ENCODE measurements around the gene FOXN3.
A peak's percentile ranks its signal among the peaks of the same experiment; 100 is the strongest.
"Not testable (repeated sequence)": the region's sequence is repeated elsewhere in the genome, so short reads cannot be mapped to it uniquely, and the experiment has no call there.

FOXN3 gene

DNA sequence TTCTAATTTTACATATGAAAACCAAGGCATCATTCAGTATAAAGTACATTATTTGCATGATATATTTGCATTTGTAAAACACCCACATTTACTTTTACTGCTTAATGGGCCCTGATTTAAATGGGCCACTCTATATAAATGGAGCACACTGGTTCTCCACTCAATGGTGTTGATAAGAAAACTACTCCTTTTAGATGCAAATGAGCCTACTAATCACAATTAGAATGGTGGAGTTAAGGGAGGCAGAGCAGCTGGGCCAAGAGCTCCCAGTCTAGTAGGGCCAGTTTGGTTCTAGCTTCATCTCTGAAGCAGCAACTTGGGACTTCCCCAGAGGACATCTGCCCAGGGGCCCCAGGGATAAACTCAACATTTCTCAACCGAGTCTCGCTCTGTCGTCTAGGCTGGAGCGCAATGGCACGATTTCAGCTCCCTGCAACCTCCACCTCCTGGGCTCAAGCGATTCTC, 120.7 kb downstream of the FOXN3 start:
- no peak for DNase-seq

DNA sequence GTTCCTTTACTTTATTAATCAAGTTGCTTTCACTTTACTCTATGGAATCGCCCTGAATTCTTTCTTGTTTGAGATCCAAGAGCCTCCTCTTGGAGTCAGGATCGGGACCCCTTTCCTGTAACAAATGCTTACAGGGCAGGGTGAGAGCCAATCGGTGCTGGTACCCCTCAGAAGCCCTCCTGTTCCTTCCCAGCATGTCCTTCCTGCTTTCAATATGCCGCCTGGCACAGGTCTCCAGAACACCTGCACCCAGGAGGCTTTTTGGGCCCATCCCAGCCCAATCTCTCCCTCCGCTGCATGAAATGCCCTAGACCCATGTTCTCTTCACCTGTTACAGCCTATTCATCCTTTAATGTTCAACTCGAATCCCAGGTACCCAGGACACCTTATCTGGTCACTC, 122.2 kb downstream of the FOXN3 start:
- no peak for DNase-seq

- not testable (repeated sequence) for DNase-seq
Observed at GRCh38 chr14:89294469-89294868, 122.6 kb downstream of the FOXN3 start.

- DNase-seq: no peak
Observed at GRCh38 chr14:89294060-89294459, 123.0 kb downstream of the FOXN3 start.

- DNase-seq: no peak
Observed at GRCh38 chr14:89293314-89293916, 123.6 kb downstream of the FOXN3 start.

- no peak for DNase-seq
Observed at GRCh38 chr14:89292579-89293313, 124.3 kb downstream of the FOXN3 start.

- no peak for DNase-seq
Observed at GRCh38 chr14:89291351-89291940, 125.6 kb downstream of the FOXN3 start.

GRCh38 chr14:89290813-89291212, 126.2 kb downstream of the FOXN3 start:
- no peak for DNase-seq

- no peak for DNase-seq
Observed at GRCh38 chr14:89289477-89289876, 127.6 kb downstream of the FOXN3 start.

GRCh38 chr14:89288114-89288513, 128.9 kb downstream of the FOXN3 start:
- no peak for DNase-seq

DNA sequence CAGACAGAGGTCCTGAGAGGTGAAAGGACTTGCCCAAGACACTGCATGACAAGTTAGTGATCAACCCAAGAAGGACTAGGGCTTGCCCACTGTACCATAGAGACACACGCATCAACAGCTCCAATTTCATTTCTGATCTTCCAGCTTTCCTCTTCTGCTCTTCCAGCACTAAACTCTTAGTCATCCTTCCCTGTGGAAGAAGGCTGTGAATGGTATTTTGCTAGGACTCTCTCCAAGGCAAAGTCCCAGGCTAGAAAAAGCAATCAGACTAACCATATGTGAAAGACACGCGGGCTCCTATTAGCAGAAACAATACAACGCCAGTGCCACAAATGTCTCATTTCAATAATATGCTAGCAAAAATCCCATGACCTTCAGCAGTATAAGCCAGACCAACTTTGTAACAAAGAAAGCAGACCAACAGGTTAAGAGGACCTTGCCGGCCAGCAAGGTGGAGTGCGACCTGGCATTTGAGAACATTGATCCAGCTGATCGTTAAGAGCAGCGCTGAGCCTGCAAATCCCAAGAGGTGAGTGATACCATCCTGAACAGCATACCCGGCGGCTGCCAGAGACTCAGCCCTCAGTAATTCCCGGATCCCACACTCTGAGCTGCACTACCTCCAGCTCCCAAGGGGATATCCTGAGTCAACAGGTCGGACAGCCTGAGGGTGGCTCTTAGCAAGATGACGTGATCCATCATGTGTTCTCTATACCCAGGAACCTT, 132.5 kb downstream of the FOXN3 start:
- no peak for DNase-seq

- DNase-seq: no peak
Observed at GRCh38 chr14:89283327-89284060, 133.5 kb downstream of the FOXN3 start.

GRCh38 chr14:89282191-89282590, 134.8 kb downstream of the FOXN3 start:
- no peak for DNase-seq

GRCh38 chr14:89280600-89280999, 136.4 kb downstream of the FOXN3 start:
- no peak for DNase-seq

GRCh38 chr14:89279649-89280232, 137.3 kb downstream of the FOXN3 start:
- DNase-seq: no peak

GRCh38 chr14:89277203-89277602, 139.8 kb downstream of the FOXN3 start:
- DNase-seq: no peak

- DNase-seq: peak; percentile 67
Observed at GRCh38 chr14:89276424-89276975, 140.5 kb downstream of the FOXN3 start.

DNA sequence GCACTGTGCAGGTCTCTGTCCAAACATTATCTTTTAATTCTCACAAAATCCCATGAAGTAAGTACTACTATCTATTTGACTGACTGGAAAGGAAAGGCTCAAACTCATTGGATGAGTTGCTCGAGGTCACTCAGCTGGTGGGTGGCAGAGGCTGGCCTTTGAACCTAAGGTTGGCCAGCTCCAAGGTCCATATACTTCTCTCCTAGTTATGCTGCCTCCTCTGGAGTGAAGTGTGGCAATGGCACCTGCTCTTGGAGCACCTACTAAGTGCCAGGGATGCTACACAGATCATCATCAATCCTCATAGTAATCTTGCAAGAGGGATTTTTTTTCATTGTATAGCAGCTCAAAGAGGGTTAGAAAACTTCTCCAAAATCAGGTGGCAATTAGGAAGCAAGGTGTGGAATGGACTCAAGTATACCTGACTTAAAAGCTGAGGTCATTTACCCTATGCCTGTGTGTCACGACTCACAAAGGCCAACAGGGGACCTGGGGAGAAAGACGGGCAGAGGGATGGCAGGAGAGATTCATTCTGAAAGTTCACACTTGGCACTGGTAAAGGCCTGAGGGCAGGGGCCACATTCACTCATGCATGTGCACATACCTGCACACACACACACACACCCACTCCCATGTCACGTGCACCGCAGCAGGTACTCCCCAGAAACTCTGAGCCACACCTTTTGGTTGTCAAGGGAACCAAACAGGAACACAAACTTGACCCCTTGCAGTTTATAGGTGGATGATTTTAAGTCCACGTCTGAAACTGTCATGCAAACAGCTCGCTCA, 146.4 kb downstream of the FOXN3 start:
- DNase-seq: peak; percentile 73

DNA sequence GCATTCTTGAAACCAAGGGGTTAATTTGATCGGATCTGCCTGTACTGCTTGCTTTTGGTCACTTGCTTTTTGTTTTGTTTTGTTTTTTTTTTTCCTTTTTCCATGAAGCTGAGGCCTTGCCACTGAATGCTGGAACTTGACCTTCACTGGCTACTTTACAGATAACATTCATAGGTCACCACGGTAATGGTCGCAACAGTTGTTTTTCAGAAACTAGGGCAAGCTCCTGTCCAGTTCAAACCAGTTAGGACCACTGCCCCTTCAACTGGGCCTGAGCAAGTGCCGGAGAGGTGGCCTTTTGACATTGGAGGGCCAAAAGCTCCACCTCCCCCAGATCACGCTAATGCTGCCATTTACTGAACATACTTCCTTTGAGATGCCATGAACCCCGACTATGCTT, 147.6 kb downstream of the FOXN3 start:
- no peak for DNase-seq

DNA sequence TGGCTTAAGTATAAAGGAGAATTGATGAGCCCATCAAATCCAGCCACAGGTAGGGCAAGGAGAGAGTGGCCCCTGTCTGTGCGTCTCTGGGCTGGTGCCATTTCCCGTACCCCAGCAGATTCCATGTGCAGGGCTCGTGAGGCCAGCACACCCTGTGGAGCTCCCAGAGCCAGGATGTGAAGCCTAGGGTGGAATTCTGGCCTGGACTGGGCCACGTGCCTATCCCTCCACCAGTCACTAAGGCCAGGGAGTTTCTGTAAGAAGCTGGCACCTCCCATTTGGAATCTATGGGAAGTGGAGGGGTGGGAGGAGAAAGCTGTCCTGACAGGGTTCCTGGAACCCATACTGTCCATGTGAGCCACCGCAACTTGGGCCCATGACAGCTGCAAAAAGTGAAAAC, 148.5 kb downstream of the FOXN3 start:
- no peak for DNase-seq

GRCh38 chr14:89267656-89268055, 149.4 kb downstream of the FOXN3 start:
- DNase-seq: no peak
